ENCODE measurements around the gene ANKRD29. TPM values are rescaled to one million over a fixed set of nuclear protein-coding genes. Genes with fewer than 3 reads are reported as not detected.
A peak's percentile ranks its signal among the peaks of the same experiment; 100 is the strongest.

ANKRD29 gene
- total and polyA plus RNA-seq, 2 experiments from 2014 or later: 0.44 to 0.77 TPM

GRCh38 chr18:23671564-23671963, 8.9 kb upstream of the ANKRD29 start:
- Histone ChIP-seq H3K27me3 (peaks cover 2% of the 10 kb centered on the region), H3K4me3 (no peak overlapping the region), H3K36me3 (no peaks in the 10 kb centered on the region), H3K4me1 (ENCODE audit: low read depth) (no peaks in the 10 kb centered on the region), H3K27ac (no peak overlapping the region), H3K9me3 (ENCODE audit: low read depth) (no peaks in the 10 kb centered on the region)
- DNase-seq (ENCODE audit: low read depth in 1 of 2, low spot score in 1 of 2): peak in 1 of 2 donors; percentile 57
- TF ChIP-seq CTCF (IDR thresholded peaks at IDR 0.05; ENCODE audit: low read depth, low read length): no peak

- Histone ChIP-seq H3K27ac (no peak overlapping the region), H3K27me3 (peaks cover 2% of the 10 kb centered on the region), H3K4me3 (no peak overlapping the region), H3K36me3 (no peaks in the 10 kb centered on the region), H3K9me3 (ENCODE audit: low read depth) (no peaks in the 10 kb centered on the region), H3K4me1 (ENCODE audit: low read depth) (no peaks in the 10 kb centered on the region)
- peak in 1 of 2 donors; percentile 47 for DNase-seq (ENCODE audit: low read depth in 1 of 2, low spot score in 1 of 2)
- no peak for TF ChIP-seq CTCF (IDR thresholded peaks at IDR 0.05; ENCODE audit: low read depth, low read length)
Observed at GRCh38 chr18:23669804-23670405, 7.2 kb upstream of the ANKRD29 start.

DNA sequence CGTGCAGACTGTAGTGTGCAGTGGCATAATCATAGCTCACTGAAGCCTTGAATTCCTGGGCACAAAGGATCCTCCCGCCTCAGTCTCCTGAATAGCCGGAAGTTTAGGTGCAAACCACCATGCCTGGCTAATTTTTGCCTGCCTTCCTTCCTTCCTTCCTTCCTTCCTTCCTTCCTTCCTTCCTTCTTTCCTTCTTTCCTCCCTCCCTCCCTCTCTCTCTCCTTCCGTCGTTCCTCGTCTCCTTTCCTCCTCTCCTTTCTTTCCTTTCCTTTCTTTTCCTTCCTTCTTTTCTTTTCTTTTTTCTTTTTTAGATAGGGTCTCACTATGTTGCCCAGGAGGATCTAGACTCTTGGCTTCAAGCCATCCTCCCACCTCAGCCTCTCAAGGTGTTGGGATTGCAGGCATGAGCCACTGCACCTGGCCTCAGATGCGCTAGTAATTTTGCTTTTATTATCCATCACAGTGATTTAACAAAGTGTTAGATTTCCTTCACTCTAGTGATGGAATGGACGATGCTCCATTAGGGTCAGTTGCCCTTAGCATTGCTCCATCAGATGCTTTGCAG, 6.6 kb upstream of the ANKRD29 start:
- no peak for TF ChIP-seq CTCF (IDR thresholded peaks at IDR 0.05; ENCODE audit: low read depth, low read length)
- Histone ChIP-seq H3K27ac (no peak overlapping the region), H3K9me3 (ENCODE audit: low read depth) (no peaks in the 10 kb centered on the region), H3K36me3 (no peaks in the 10 kb centered on the region), H3K4me3 (no peak overlapping the region), H3K27me3 (peaks cover 2% of the 10 kb centered on the region), H3K4me1 (ENCODE audit: low read depth) (no peaks in the 10 kb centered on the region)
- no peak for DNase-seq (ENCODE audit: low read depth in 1 of 2, low spot score in 1 of 2)

DNA sequence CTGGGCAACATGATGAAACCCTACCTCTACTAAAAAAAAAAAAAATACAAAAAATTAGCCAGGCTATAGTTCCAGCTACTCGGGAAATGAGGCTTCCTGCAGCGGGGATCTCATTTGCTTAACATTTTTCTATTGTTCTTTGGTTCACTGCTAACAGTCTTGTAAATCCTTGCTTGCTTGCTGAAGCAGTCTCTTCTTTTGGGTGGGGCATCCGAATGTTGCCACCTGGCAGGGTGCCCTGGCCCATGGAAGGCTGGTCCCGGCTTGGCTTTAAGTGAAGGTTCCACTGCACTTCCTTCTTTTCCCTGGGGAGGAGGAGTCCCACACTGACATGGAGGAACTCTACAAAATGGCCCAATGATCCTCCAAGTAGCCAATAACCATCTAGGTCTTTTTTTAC, 6.0 kb upstream of the ANKRD29 start:
- no peak for DNase-seq (ENCODE audit: low read depth in 1 of 2, low spot score in 1 of 2)
- Histone ChIP-seq H3K27me3 (peaks cover 2% of the 10 kb centered on the region), H3K4me3 (no peak overlapping the region), H3K27ac (no peak overlapping the region), H3K9me3 (ENCODE audit: low read depth) (no peaks in the 10 kb centered on the region), H3K4me1 (ENCODE audit: low read depth) (no peaks in the 10 kb centered on the region), H3K36me3 (no peaks in the 10 kb centered on the region)
- TF ChIP-seq CTCF (IDR thresholded peaks at IDR 0.05; ENCODE audit: low read depth, low read length): no peak

DNA sequence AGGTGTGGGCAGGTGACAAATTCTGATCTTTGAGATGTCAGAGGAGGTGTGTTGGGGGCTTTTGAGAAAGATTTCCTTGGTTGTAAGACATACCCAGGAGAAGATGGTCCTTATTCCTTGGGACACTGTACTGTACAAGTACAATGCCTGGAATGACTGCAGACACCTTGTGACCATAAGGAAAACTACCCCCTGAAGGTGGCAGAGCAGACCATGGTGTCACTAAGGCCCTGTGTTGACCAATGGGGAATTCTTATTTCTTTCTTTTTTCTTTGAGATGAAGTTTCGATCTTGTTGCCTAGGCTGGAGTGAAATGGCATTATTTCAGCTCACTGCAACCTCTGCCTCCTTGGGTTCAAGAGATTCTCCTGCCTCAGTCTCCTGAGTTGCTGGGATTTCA, 4.4 kb upstream of the ANKRD29 start:
- H3K27me3 ChIP-seq: peaks cover 16% of the 10 kb centered on the region
- no peak overlapping the region for H3K27ac ChIP-seq
- DNase-seq (ENCODE audit: low read depth in 1 of 2, low spot score in 1 of 2): no peak
- TF ChIP-seq CTCF (IDR thresholded peaks at IDR 0.05; ENCODE audit: low read depth, low read length): no peak
- no peaks in the 10 kb centered on the region for H3K4me1 ChIP-seq (ENCODE audit: low read depth)
- H3K4me3 ChIP-seq: no peak overlapping the region
- H3K36me3 ChIP-seq: no peaks in the 10 kb centered on the region
- H3K9me3 ChIP-seq (ENCODE audit: low read depth): no peaks in the 10 kb centered on the region

All from cardiac muscle cell (in vitro differentiated cells and primary cell).